Transverse colon (tissue), 4 donors: ENCODE measurements around the gene REL.
A peak's percentile ranks its signal among the peaks of the same experiment; 100 is the strongest.

Source experiments
- CTCF ChIP-seq, 5 experiments: fragments of 200-600 bp in 3 of 5; fragments of 450-650 bp in 2 of 5; sonication (generic) in 3 of 5; IDR thresholded peaks; 1 replicate in 2 of 5; 2 replicates in 3 of 5; pipeline ENCODE4 v1.5.1; 2016 to 2017; ENCODE audit warnings: antibody characterized with exemption in 5 of 5, inconsistent platforms in 3 of 5, mild to moderate bottlenecking in 2 of 5, moderate library complexity in 1 of 5
- POLR2A ChIP-seq: fragments of 450-650 bp; IDR thresholded peaks from one replicate; pipeline ENCODE4 v1.6.1; 2016; ENCODE audit warnings: antibody characterized with exemption, mild to moderate bottlenecking, moderate library complexity
- POLR2AphosphoS5 ChIP-seq, 3 donors: sonication (generic); formaldehyde crosslinking; IDR thresholded peaks; one replicate each; pipeline ENCODE4 v1.6.1; 2016; ENCODE audit warnings: antibody characterized with exemption in 3 of 3

- TF ChIP-seq CTCF (IDR thresholded peaks at IDR 0.05) (no peak), POLR2A (peak; percentile 35), POLR2AphosphoS5 (IDR thresholded peaks at IDR 0.05) (peak; percentile 27 to 57 (median 49))
These were observed 1.8 kb downstream of the REL start for GRCh38 chr2:60882971-60883753.
